Measurements from ENCODE around the gene EFCAB6.

DNA sequence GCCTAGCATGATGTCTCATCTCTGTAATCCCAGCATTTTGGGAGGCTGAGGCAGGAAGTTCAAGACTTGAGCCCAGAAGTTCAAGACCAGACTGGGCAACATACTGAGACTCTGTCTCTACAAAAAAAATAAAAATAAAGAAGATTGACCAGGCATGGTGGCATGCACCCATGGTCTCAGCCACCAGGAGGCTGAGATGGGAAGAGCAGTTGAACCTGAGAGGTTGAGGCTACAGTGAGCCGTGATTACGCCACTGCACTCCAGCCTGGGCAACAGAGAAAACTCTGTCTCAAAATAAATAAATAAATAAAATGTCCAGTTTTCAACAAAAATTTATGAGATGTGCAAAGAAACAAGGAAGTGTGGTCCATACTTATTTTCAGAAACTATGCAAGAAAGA is 28.3 kb downstream of the EFCAB6 start:
- TF ChIP-seq MXI1 (IDR thresholded peaks at IDR 0.05; ENCODE audit: low read depth, low read length) (no peak), ZNF133 (CRISPR knock-in tag; IDR thresholded peaks at IDR 0.05) (no peak), NBN (IDR thresholded peaks at IDR 0.05; ENCODE audit: low read depth) (no peak), SIRT6 (IDR thresholded peaks at IDR 0.05; ENCODE audit: low read depth, low read length) (no peak), WHSC1 (IDR thresholded peaks at IDR 0.05; ENCODE audit: low read length) (no peak), CAMTA2 (CRISPR knock-in tag; conservative IDR thresholded peaks at IDR 0.05) (no peak), ZNF780A (CRISPR knock-in tag; IDR thresholded peaks at IDR 0.05) (no peak), KDM5B (IDR thresholded peaks at IDR 0.05; ENCODE audit: insufficient replicate concordance, low read depth, low read length) (no peak), ZNF384 (IDR thresholded peaks at IDR 0.05; ENCODE audit: low read depth, low read length) (no peak), POLR2AphosphoS5 (IDR thresholded peaks at IDR 0.05; ENCODE audit: control insufficient read depth, insufficient read depth, low read depth, low read length) (no peak), JUN (IDR thresholded peaks at IDR 0.05; ENCODE audit: borderline replicate concordance, low read depth, low read length) (no peak), JUN (CRISPR knock-in tag; IDR thresholded peaks at IDR 0.05; ENCODE audit: borderline replicate concordance) (no peak)
- TF ChIP-seq, protein P1, sequence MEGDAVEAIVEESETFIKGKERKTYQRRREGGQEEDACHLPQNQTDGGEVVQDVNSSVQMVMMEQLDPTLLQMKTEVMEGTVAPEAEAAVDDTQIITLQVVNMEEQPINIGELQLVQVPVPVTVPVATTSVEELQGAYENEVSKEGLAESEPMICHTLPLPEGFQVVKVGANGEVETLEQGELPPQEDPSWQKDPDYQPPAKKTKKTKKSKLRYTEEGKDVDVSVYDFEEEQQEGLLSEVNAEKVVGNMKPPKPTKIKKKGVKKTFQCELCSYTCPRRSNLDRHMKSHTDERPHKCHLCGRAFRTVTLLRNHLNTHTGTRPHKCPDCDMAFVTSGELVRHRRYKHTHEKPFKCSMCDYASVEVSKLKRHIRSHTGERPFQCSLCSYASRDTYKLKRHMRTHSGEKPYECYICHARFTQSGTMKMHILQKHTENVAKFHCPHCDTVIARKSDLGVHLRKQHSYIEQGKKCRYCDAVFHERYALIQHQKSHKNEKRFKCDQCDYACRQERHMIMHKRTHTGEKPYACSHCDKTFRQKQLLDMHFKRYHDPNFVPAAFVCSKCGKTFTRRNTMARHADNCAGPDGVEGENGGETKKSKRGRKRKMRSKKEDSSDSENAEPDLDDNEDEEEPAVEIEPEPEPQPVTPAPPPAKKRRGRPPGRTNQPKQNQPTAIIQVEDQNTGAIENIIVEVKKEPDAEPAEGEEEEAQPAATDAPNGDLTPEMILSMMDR (IDR thresholded peaks at IDR 0.05 in 2 of 3, conservative IDR thresholded peaks at IDR 0.05 in 1 of 3; ENCODE audit: insufficient read depth in 2 of 3, low read depth in 1 of 3, low read length in 3 of 3) = no peak

Measured in K562 (cell line).